Skeletal muscle satellite cell (primary cell): ENCODE data around the gene DCTN3.

Experiments used
- H3K27me3 ChIP-seq: 2 replicates; pipeline ENCODE4 v1.7.0; 2013; ENCODE audit warnings: low read length; ENCODE audit not compliant: control insufficient read depth, insufficient read depth
- H3K36me3 ChIP-seq: 2 replicates; pipeline ENCODE4 v1.7.0; 2013; ENCODE audit warnings: mild to moderate bottlenecking, control low read depth, low read length; ENCODE audit not compliant: insufficient read depth
- H3K4me1 ChIP-seq: 2 replicates; pipeline ENCODE4 v1.7.0; 2013; ENCODE audit warnings: low read length; ENCODE audit not compliant: control insufficient read depth, insufficient read depth
- H3K4me2 ChIP-seq: 2 replicates; pipeline ENCODE4 v1.7.0; 2013; ENCODE audit warnings: mild to moderate bottlenecking, low read length
- H3K4me3 ChIP-seq: 2 replicates; pipeline ENCODE4 v1.7.0; 2013; ENCODE audit warnings: low read length
- H3K9ac ChIP-seq: 2 replicates; pipeline ENCODE4 v1.7.0; 2013; ENCODE audit warnings: mild to moderate bottlenecking, low read depth, low read length, moderate library complexity
- H3K9me3 ChIP-seq: replicated peaks from 2 replicates; pipeline ENCODE4 v1.7.0; 2013; ENCODE audit warnings: mild to moderate bottlenecking, control low read depth, low read length

DCTN3 gene

DNA sequence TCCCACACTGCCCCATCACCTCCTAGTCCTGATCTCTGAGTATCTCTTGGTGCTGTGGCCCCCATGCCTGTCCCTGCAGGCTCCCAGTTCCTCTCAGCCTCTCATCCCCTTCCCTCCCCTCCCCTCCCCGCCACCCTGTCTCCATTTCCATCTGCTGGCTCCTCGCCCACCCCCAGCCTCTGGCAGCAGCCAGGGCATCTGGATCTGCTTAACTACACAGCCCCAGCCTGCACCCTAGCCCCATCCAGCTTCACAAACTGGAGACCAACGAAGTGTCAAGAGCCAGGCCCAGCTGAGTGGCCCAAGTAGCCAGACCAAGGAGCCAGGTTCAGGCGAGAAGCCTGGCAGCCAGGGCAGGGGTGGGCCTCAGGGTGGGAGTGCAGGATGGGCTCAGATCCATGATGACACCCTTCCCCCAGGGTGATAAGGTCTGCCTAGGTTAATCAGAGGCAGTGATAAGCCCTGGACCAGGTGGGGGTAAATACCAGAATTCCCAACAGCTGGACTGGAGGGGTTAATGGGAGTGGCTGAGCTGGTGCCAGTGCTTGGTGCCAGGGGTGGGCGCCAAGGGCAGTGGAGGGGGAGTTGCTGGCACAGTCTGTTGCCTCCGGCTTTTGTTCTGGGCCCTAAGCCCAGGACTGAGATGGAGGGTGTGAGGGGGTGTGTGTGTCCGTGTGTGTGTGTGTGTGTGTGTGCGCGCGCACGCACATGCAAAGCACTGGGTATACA is 34.2 kb upstream of the DCTN3 start:
- Histone ChIP-seq H3K9ac (no peak overlapping the region), H3K9me3 (no peaks in the 10 kb centered on the region), H3K4me2 (no peak overlapping the region), H3K4me1 (peaks cover 43% of the 10 kb centered on the region), H3K36me3 (peaks cover 4% of the 10 kb centered on the region), H3K27me3 (no peaks in the 10 kb centered on the region), H3K4me3 (no peak overlapping the region)

DNA sequence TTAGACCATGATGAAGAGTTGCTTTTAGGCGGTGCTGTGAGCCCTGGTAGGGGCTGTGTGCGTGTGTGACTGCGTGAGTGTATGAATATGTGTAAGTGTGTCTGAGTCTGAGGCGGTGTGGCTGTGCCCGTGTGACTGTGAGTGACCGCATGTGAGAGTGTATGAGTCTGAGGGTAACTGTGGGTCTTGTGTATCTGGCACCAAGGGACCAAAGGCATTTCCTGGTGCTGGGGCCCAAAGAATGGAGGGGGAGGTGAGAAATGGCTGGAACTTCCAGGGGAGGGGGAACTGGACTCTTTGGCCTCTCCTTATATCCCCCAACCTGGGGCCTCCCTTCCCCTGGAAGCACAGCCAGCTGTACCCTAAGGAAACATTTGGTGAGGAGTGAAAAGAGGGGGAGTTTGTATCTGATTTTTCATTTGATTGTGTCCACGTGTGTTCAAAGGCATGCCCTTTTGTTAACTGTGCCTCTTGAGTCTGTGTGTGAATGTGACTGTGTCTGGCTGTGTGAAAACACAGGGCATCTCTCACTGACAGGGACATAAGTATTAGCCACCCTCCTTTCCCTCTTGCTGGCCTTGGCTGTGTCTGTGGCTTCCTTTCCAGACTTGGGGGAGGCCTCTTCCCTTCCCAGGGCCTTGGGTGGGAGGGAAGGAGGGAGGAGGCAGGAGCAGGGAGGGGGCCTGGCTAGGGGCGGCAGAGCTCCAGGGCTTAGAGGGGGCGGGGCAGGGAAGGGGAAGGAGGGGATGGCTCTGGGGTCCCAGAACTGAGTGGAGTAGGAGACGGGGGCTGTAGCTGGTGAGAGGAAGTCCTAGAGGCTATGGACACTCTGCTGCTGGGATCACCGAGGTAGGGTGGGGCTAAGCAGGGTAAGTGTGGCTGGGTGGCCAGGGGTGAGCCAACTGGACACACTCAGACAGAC is 33.1 kb upstream of the DCTN3 start:
- peaks cover 43% of the 10 kb centered on the region for H3K4me1 ChIP-seq
- H3K4me2 ChIP-seq = peak overlapping the region; percentile 96
- H3K9ac ChIP-seq = no peak overlapping the region
- no peaks in the 10 kb centered on the region for H3K27me3 ChIP-seq
- peaks cover 15% of the 10 kb centered on the region for H3K36me3 ChIP-seq
- no peaks in the 10 kb centered on the region for H3K9me3 ChIP-seq
- H3K4me3 ChIP-seq = peak overlapping the region; percentile 71

DNA sequence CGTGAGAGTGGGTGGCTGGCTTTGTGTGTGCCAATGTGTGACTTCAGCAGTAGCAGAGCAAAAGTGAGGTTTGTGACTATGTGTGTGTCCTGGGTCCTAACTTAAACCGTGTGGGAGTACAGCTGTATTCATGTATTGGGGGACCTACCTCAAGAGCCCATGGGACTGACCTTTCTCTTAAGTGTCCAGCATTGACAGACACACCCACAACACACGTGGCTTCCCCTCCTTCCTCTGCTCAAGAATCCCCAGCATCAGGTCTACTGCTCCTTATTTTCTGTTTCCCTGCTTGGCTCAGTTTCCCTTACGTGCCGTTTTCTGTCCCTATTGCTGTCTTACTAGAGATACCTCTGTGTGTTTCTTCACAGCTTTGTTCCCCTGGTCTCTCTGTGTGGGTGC is 32.3 kb upstream of the DCTN3 start:
- peaks cover 48% of the 10 kb centered on the region for H3K4me1 ChIP-seq
- H3K9ac ChIP-seq = peak overlapping the region; percentile 81
- H3K27me3 ChIP-seq = no peaks in the 10 kb centered on the region
- H3K36me3 ChIP-seq = peaks cover 20% of the 10 kb centered on the region
- H3K9me3 ChIP-seq = no peaks in the 10 kb centered on the region
- H3K4me3 ChIP-seq = peak overlapping the region; percentile 71
- H3K4me2 ChIP-seq = peak overlapping the region; percentile 96

DNA sequence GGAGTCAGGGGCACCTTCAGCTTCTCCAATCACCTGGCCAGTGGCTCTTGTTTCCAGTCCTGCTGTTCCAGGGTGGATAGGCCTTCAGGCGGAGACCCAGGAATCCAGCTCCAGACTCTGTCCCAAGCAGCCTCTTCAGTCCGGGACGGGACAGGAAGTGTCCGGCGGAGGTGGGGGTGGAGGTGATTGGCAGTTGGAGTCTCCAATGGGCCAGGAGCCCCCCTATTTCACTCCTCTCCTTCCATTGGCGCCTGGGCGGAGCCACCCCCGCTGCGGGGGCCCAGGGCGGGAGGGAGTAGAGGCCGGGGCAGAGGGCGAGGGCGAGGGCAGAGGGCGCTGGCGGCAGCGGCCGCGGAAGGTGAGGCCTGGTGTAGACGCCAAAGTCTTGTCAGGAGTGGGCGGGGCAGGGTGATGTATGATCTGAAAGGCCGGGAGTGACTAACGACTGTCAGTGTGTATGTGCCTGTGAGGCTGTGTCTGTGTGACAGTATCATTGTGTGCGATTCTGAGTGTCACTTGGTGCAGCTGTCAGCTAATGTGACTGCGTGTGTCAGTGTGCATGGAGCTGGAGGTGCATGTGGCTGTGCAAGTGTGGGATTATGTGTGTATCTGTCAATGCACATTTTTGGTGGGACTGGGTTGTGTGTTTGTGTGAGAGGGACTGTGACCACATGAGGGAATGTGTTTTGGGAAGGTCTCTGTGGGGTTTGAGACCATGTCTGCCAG is 31.7 kb upstream of the DCTN3 start, which contains the start of gene IL11RA:
TSS of gene IL11RA (plus strand) at position 310 of the 726 bp plus-strand sequence. CDS start 3,033 bp downstream, outside the sequence.
- Histone ChIP-seq H3K4me1 (peaks cover 53% of the 10 kb centered on the region), H3K4me3 (peak within 1 kb of the TSS; percentile 71)

DNA sequence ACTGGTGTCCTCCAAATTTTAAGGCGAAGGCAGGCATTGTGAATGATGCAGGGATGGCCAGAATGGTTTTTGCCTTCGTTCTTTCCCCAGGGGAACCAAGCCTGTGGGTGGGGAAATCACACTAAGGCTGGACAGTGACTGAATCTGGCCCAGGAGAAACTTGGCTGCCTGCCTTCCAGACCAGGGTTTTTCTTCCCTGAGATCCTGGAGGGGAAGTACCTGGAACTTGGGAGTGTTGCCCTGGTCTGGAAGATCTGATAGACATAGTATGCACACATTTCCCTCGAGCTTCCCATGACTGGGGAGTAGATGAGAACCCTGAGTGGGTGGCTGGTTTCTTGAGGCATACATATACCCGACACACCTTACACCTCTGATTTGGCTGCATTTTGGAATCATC is 31.0 kb upstream of the DCTN3 start:
- Histone ChIP-seq H3K4me3 (peak overlapping the region; percentile 71), H3K4me1 (peaks cover 54% of the 10 kb centered on the region), H3K27me3 (no peaks in the 10 kb centered on the region), H3K36me3 (peaks cover 20% of the 10 kb centered on the region), H3K4me2 (peak overlapping the region; percentile 96), H3K9ac (peak overlapping the region; percentile 81), H3K9me3 (no peaks in the 10 kb centered on the region)

More for the DNA sequence above, 31.7 kb upstream of the DCTN3 start, which contains the start of gene IL11RA:
- Histone ChIP-seq H3K4me2 (peak within 1 kb of the TSS; percentile 96), H3K9me3 (no peaks in the 10 kb centered on the region), H3K36me3 (peaks cover 20% of the 10 kb centered on the region), H3K9ac (peak within 1 kb of the TSS; percentile 81), H3K27me3 (no peaks in the 10 kb centered on the region)

DNA sequence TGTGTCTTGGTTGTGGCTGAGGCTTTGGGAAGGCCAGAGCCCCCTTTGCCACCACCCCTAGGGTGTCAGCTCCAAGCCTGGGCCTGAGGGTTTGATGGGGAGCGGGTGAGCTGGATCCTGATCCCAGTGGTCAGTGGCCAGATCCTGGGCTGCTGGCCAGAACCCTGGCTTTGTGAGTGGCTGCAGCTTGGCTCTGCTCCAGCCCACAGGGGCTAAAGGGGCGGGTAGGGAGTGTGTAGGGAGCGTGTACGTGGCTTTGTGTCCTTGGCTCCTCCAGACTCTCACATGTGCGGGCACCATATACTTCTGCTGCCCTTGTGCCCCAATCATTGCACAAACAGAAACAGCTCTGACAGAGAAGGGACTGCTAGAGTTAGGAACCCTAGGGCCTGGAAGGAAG is 30.5 kb upstream of the DCTN3 start:
- H3K4me3 ChIP-seq = peak overlapping the region; percentile 71
- H3K36me3 ChIP-seq = peaks cover 20% of the 10 kb centered on the region
- no peaks in the 10 kb centered on the region for H3K9me3 ChIP-seq
- H3K4me1 ChIP-seq = peaks cover 58% of the 10 kb centered on the region
- H3K4me2 ChIP-seq = peak overlapping the region; percentile 96
- peak overlapping the region; percentile 81 for H3K9ac ChIP-seq
- no peaks in the 10 kb centered on the region for H3K27me3 ChIP-seq

DNA sequence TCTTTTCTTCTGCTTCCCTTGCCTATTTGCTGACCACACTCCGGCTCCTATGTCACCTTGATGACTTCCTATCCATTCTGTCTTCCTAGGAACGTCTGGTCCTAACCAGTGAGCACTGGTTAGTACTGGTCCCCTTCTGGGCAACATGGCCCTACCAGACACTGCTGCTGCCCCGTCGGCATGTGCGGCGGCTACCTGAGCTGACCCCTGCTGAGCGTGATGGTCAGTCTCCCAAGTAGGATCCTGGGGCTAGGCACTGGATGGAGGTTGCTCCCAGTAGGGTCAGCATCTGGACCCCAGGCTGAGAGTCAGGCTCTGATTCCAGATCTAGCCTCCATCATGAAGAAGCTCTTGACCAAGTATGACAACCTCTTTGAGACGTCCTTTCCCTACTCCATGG is 28.4 kb upstream of the DCTN3 start:
- Histone ChIP-seq H3K4me3 (no peak overlapping the region), H3K4me1 (peaks cover 45% of the 10 kb centered on the region)

DNA sequence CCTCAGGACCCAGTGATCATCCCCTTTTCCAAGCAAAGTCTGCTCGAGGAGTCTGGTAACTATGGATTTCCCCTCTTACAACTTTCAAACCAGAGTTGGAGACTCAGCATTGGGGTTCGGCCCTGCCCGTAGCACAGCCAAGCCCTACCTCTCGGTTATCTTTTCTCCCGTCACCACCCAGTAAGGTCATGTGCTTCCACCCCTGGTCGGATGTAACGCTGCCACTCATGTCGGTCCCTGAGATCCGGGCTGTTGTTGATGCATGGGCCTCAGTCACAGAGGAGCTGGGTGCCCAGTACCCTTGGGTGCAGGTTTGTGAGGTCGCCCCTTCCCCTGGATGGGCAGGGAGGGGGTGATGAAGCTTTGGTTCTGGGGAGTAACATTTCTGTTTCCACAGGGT is 27.4 kb upstream of the DCTN3 start:
- H3K9me3 ChIP-seq = no peaks in the 10 kb centered on the region
- H3K27me3 ChIP-seq = no peaks in the 10 kb centered on the region
- H3K36me3 ChIP-seq = peaks cover 20% of the 10 kb centered on the region
- peak overlapping the region; percentile 96 for H3K4me2 ChIP-seq
- peaks cover 35% of the 10 kb centered on the region for H3K4me1 ChIP-seq
- peak overlapping the region; percentile 93 for H3K4me3 ChIP-seq
- H3K9ac ChIP-seq = peak overlapping the region; percentile 92

More for the DNA sequence above, 28.4 kb upstream of the DCTN3 start:
- Histone ChIP-seq H3K4me2 (no peak overlapping the region), H3K9ac (no peak overlapping the region), H3K9me3 (no peaks in the 10 kb centered on the region), H3K36me3 (peaks cover 20% of the 10 kb centered on the region), H3K27me3 (no peaks in the 10 kb centered on the region)

DNA sequence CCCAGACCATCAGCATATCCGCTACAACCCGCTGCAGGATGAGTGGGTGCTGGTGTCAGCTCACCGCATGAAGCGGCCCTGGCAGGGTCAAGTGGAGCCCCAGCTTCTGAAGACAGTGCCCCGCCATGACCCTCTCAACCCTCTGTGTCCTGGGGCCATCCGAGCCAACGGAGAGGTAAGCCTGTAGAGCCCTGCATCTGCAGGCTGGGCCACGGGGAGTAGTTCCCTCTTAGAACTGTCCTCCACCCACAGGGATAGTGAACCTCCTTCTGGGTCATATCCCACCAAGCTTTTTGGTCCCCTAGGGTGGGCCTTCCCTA is 26.7 kb upstream of the DCTN3 start:
- peak overlapping the region; percentile 96 for H3K4me2 ChIP-seq

DNA sequence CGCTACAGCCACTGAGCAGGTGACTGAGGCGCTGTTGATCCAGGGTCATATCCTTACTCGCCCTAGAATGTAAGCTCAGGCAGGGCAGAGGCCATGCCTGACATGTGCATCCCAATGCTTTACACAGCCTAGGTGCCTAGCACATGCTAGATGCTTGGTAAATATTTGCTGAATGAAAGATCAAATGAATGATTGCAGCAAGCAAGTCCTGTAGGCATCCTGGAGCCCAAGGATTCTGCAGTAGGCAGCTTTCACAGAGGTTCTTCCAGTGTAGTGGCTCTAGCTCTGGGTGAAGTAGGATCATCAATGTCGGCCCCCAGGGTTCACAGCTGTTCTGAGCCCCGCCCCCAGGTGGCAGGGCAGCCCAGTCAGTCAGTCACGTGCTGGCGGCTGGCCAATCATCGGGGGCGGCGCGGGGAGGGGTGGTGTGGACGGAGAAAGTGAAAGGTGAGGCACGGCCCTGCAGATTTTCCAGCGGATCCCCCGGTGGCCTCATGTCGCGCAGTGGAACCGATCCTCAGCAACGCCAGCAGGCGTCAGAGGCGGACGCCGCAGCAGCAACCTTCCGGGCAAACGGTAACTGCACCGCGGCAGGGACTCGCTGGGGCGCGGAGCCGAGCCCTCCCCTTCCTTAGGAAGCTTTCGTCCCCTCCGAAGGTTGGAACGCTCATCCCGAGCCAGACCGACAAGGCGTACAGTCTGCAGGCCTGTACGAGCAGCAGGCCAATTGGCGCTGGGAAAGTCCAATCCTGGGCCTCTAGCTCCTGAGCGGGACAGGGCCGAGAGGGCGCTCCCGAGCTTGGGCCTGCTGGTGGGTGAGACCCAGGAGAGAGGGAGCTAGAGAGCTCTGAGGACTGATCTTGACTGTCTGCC is 26.2 kb upstream of the DCTN3 start, which contains the start of gene GALT:
TSS of gene GALT (plus strand) at position 465 of the 873 bp plus-strand sequence. CDS start at position 495, 30 bp downstream.
- Histone ChIP-seq H3K9ac (peak within 1 kb of the TSS; percentile 92), H3K4me3 (peak within 1 kb of the TSS; percentile 93), H3K9me3 (no peaks in the 10 kb centered on the region), H3K27me3 (no peaks in the 10 kb centered on the region), H3K4me1 (peaks cover 23% of the 10 kb centered on the region), H3K4me2 (peak within 1 kb of the TSS; percentile 96), H3K36me3 (peaks cover 20% of the 10 kb centered on the region)

More for the DNA sequence above, 26.7 kb upstream of the DCTN3 start:
- Histone ChIP-seq H3K27me3 (no peaks in the 10 kb centered on the region), H3K36me3 (peaks cover 20% of the 10 kb centered on the region), H3K9me3 (no peaks in the 10 kb centered on the region), H3K4me1 (peaks cover 29% of the 10 kb centered on the region), H3K9ac (peak overlapping the region; percentile 92), H3K4me3 (peak overlapping the region; percentile 93)
